GM23338 (cell line): ENCODE results near the gene ZDHHC12.

Source experiments
- CREB1 ChIP-seq: fragments of 250-450 bp; sonication (Bioruptor Pico); IDR thresholded peaks from 2 replicates; pipeline ENCODE4 v1.5.0; 2020; ENCODE audit warnings: low read depth, mild to moderate bottlenecking, moderate library complexity
- CTCF ChIP-seq, 2 experiments: fragments of 200-600 bp in 1 of 2; sonication (generic) in 1 of 2; conservative IDR thresholded peaks; 2 replicates each; pipeline versions ENCODE4 v1.5.1 to v1.6.1; 2016 to 2017; ENCODE audit warnings: antibody characterized with exemption in 2 of 2, low read depth in 2 of 2, mild to moderate bottlenecking in 2 of 2, moderate library complexity in 1 of 2
- EZH2 ChIP-seq: fragments of 200-600 bp; sonication (generic); IDR thresholded peaks from one replicate; pipeline ENCODE4 v1.8.0; 2017; ENCODE audit warnings: antibody characterized with exemption, mild to moderate bottlenecking, low read depth; ENCODE audit not compliant: unreplicated experiment
- EZH2phosphoT487 ChIP-seq: fragments of 200-600 bp; sonication (generic); IDR thresholded peaks from one replicate; pipeline ENCODE4 v1.8.1; 2018; ENCODE audit warnings: antibody characterized with exemption; ENCODE audit not compliant: unreplicated experiment
- POLR2AphosphoS5 ChIP-seq: IDR thresholded peaks from 2 replicates; pipeline ENCODE4 v1.6.1; 2016; ENCODE audit warnings: antibody characterized with exemption, low read depth
- REST ChIP-seq: IDR thresholded peaks from one replicate; pipeline ENCODE4 v1.6.1; 2018; ENCODE audit warnings: antibody characterized with exemption; ENCODE audit not compliant: unreplicated experiment
- ZNF331 ChIP-seq: fragments of 250-450 bp; sonication (Bioruptor Pico); IDR thresholded peaks from 2 replicates; pipeline ENCODE4 v1.5.0; 2020; ENCODE audit warnings: low read depth, mild to moderate bottlenecking, moderate library complexity
- ZNF462 ChIP-seq: fragments of 250-450 bp; sonication (Bioruptor Pico); IDR thresholded peaks from 2 replicates; pipeline ENCODE4 v1.5.0; 2020; ENCODE audit warnings: mild to moderate bottlenecking, moderate library complexity

GRCh38 chr9:128735373-128735772 is 11.4 kb upstream of the ZDHHC12 start:
- TF ChIP-seq EZH2 (no peak), POLR2AphosphoS5 (no peak), CTCF (conservative IDR thresholded peaks at IDR 0.05; ENCODE audit: low read depth in 2 of 2) (no peak), EZH2phosphoT487 (no peak), REST (no peak), ZNF331 (no peak), ZNF462 (CRISPR knock-in tag) (no peak), CREB1 (CRISPR knock-in tag) (no peak)
